Stimulated activated CD8-positive, alpha-beta memory T cell treated with anti-CD3 and anti-CD28 coated beads, Interleukin-4, amount 100 ng/mL, for 24 hours (primary cell): ENCODE results near the gene SMAP1.

ENCODE experiments used
- DNase-seq: peaks from one replicate; pipeline ENCODE4 v3.0.0-alpha.2; 2020; ENCODE audit warnings: low read depth

SMAP1 gene

DNA sequence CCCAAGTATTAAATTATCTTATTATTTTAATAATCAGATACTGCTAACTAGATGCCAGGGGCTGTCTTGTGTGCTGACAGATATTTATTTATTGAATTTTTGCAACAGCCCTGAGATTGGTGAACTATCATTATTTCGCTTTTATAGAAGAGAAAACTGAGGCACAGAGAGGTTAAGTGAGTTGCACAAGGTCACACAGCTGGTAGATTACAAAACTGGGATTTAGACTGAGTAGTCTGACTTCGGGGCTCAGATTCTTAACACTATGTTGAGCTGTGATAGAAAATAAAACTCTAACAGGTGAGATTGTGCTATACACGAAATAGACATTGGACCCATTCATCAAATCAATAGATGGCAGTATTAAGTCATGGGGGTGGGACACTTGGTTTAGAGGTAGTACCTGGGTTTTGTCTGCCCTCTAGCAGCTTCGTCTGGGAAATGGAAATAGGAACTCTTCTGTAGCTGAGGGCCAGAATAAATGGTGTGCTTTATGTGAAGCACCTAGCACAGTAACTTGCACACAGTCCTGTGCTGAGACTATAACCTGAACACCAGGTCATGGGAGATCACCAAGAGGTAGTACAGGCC is 175.7 kb downstream of the SMAP1 start:
- no peak for DNase-seq

DNA sequence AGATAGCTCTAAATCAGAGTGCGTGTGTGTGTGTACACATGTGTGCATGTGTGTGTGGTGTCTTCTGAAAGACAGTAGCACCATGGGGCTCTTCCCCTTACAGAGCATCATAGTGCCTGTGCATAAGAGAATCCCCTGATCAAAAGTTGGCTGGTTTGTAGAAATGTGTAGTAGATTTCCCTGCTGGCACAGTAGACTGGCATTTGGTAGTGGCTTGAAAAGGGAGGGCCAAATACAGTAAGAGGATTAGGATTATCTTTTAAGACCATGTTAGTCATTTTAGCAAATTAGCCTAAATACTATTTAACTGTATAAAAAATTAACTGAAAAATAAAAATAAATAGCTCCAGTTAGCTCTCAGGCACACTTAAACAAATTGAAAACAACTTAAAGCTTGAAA is 176.6 kb downstream of the SMAP1 start:
- DNase-seq, result no peak

DNA sequence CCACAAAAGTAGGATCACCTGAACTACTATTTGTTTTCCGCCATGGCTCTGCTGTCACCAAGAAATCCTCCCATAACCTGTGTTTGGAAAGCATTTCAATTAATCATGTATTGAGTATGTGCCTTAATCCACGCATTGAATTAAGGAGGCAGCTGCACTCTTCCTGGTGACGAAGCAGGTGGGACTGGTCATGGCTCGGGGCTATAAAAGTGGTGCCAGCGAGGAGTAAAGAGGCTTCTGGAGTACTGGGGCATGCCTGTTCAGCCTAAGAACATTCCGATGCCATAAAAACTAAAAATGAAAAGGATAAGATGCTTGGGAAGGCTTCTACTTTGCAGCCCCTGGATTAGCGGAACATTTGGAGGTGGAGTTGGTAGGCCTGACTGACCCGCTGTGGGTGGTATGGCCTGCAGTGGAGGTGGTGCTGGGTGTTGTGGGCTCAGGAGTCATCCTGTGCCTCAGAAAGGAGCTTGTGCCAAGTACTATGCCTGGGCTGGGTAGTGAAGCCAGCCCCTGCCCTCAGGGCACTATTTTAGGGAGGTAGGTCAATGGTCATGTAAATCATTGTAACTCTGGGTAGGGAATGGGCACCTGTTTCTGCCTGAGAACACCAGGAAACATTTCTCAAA is 178.6 kb downstream of the SMAP1 start:
- DNase-seq, result no peak

DNA sequence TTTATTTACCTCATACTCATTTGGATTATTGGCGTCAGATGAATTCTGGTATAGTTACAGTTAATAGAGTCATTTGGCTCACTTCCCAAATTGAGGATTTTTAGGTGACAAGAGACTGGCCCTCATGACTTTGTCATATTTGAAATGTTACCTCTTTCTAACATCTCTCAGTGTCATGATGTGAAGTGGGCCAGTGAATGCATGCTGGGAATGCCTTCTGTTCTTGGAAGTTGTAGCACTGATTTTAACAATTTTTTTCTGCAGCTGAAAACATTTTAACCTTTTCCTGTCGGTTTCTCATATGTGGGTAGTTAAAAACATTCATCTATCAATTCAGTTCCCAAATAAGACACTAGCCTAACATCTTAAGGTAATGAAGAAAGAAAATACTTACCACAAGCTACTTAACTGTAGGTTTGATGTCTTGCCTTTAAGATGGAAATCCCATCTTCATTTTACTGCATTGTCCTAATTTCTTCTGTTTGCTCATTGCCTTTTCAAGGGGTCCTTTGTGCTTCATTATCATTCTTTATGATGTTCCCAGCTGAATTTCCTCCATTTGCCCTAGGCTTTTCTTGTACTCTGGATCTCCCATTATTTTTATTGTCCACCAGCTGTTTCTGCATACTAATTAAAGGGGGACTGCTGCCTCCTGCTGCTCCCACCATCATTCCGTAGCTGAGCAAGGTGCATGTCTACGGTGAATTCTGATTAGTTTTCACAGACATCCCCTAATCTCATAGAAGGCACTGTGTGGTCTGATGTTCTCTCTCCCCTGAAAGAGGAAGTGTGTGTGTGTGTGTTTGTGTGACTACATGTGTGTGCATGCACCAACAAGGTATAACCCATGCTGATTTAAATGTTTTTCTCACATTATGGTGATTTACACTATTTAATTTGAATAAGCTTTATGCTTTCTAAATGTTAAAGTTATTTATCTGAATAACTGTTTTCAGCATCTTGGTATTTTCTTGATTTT is 179.7 kb downstream of the SMAP1 start:
- DNase-seq, result no peak

DNA sequence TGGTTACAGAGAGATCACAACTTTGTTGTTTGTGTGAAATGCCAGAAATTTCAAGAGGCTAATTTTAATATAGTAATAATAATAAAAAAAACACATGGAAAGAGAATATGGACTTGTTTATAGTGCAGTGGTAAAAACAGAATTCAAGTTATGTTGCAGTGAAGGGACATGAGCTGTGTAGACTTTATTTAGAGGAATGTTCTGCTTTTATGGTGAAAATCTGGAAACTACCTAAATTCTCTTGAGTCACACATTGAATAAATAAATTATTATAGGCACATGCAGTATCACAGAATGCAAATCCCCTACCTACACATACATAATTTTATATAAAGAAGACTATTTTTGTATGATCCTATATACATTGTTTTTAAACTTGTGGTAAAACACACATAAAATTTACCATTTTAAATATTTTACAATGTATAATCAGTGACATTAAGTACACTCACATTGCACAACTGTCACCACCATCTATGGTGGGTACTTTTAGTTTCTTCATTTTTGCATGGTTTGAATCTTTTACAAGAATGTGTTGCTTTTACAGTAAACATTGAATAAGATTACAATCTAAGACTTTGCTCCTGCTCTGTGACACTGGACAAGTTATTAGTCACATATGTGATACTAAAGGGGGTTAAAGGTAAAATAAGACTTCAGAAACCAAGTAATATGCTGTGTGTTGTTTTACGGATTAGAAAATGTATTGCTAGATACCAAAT is 181.8 kb downstream of the SMAP1 start:
- no peak for DNase-seq

DNA sequence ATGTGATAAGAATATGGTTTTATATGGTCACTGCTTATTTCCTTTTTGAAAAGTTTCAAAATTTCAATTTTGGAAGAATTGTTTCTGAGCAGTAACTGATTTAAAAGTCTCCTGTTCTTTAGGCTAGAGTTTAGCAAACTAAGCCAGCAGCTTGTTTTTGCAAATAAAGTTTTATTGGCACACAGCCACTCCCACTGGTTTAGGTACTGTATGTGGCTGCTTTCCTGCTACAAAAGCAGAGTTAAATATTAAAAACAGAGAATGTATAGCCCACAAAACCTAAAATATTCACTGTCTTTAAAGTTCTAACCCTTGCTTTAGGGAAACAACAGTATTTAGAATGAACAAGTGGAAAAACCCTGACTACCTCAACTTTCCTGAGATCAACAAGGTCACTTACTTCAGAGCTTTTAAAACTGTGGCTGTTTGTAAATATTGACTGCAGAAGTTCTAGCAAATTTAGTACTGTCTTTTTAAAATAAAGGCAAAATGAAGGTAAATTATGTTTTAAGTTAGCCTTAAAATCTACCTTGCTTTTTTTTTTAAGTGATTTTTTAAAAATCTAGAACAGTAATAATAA is 185.1 kb downstream of the SMAP1 start:
- DNase-seq, result no peak

DNA sequence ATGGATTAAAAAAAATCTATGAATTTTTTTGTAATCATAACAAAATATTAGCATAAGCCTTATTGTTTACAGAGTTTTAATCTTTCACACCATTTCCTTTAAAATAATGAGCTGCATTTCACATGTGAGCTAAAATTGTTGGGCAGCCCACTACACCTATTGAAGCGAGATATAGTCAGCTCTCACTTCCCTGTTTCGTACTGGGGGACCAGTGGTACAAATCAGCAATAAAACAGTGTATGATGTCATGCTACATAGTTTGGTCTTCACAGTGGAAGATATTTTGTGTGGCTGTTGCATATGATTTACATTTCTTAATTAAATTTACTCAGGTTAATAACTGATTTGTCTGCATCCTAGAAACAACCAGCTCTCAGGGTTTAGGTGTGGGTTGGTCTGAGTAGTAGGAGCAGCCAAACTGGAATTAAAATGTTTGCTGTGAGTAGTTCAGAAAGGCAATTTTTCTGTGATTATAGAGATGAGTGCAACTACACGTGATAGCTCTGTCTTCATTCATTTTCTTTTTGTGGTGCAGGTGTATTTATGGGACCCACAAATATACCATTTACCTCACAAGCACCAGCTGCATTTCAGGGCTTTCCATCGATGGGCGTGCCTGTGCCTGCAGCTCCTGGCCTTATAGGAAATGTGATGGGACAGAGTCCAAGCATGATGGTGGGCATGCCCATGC is 189.8 kb downstream of the SMAP1 start:
- no peak for DNase-seq

DNA sequence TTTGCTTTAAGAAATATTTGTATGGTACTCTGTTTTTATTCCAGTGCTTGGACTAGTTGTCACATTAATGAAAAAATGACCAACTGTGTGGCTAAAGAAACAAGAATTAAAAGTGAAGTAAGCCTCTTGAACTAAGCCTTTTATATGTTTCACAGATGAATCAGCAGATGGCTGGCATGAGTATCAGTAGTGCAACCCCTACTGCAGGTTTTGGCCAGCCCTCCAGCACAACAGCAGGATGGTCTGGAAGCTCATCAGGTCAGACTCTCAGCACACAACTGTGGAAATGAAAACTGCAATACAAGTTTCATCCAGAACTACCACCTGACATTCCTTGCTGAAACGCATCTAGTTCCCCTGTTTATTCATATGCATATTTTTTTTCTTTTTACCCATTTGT is 192.4 kb downstream of the SMAP1 start:
- no peak for DNase-seq

DNA sequence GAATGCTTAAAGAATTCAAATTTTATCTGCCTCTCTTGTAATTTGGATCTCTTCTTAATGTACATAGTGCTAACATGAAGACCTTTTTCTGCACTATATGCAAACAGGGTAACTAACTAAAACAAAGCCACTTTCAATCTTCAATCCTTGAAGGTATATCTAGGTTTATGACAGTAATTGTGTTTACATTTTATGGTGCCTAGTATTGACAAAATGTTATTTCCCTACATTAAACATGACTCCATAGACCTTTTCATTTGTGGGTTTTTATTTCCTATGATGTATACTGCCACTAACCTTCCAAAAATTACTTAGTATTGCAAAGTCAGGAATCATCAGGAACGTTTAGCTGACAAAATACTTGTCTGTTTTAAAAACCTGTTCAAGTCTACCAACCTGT is 193.2 kb downstream of the SMAP1 start:
- DNase-seq, result no peak

DNA sequence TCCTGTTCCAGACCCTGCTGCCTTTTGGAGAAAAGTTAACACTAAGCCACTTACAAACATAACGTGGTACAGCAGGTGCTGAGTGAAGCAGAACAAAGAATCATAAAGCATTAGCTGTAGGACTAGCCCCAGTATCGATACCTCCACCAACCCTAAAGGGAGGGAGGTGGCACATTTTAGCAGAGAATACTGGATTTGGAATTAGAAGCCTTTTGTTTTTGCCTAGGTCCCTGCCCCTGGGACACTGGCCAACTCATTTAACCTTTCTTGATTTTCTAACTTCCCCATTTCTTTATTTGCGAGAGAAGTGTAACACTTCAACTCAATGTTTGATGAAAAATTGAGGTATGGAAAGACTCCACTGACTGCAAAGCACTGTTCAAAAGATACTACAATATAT is 195.7 kb downstream of the SMAP1 start:
- no peak for DNase-seq

DNA sequence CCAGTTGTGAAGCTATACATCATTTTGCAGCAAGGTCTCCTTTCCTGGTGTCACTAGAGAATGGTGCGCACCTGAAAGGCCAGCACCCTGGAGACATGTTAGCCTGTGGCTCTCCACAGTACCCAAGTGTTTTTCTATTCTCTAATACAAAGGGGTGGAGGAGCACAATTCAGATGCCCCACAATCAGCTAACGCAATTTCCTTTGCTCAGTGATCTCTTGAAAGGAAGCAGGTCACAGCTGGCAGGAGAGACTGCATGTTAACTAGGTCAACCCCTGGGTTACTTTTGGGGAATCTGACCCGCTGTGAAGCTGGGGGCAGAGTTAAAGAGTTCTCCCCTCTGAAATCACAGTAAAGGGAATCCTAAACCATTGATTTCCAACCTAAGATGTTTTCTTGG is 196.7 kb downstream of the SMAP1 start:
- DNase-seq, result no peak

DNA sequence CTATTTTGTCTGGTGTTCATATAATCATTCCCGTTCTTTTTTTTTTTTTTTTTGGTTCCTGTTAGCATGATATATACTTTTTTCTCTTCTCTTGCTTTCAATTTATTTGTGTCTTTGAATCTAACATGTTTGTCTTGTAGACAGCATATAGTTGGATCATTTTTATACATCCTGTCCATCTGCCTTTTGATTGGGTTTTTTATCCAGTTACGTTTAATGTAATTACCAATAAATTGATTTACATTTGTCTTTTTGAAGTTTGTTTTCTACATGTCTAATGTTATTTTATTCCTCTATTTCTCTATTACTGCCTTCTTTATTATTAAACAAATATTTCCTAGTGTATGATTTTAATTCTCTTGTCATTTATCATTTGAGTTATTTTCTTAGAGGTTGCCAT is 204.8 kb downstream of the SMAP1 start:
- DNase-seq, result no peak

DNA sequence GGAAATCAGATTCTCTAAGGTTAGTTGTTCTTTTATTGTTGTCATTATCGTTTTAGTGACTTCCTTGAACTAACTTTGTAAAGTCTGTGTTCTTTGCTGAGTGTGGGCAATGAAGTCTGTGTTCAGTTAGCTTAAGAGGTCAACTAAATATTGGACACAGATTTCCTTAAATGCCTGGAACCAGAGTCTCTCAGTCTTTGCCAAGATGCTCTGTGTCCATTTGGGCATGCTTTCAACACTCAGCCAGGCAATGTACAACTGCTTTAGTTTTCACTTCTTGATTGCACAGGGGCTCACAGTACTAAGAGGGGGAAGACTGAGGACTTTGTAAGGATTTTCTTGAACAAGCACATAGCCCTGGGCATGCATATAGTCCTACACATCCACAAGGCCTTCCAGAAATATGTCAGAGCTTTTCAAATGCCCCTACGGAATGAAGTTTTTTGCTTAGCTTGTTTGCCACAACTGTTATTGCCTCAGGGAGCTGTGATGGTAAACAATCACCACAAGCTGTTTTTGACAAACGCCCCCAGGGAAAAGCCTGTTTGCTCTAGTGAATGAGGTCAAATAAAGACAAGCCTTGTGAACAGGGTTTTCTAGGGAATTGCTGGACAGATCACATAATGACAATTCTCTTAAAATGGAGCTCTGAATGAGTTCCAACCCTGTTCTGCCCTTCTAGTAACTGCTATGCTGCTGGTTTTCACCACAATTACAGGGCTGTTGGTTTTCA is 206.7 kb downstream of the SMAP1 start:
- no peak for DNase-seq

DNA sequence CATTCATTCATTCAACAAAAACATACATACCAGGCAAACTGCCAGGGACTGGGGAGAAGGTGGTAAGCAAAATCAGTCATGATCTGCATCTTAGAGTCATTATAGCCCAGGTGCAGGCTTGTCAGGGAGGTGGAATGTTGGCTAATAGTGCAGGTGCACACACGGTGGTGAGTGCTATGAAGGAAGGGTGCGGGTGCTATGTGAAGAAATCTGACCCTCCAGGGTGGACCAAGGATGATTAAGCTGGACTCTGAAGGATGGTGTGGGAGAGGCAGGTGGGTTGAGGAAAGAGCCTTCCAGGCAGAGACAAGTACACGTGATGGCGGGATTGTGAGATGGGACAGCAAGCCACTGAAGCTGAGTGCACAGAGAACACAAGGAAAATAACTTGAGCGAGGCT is 211.8 kb downstream of the SMAP1 start:
- DNase-seq, result no peak

DNA sequence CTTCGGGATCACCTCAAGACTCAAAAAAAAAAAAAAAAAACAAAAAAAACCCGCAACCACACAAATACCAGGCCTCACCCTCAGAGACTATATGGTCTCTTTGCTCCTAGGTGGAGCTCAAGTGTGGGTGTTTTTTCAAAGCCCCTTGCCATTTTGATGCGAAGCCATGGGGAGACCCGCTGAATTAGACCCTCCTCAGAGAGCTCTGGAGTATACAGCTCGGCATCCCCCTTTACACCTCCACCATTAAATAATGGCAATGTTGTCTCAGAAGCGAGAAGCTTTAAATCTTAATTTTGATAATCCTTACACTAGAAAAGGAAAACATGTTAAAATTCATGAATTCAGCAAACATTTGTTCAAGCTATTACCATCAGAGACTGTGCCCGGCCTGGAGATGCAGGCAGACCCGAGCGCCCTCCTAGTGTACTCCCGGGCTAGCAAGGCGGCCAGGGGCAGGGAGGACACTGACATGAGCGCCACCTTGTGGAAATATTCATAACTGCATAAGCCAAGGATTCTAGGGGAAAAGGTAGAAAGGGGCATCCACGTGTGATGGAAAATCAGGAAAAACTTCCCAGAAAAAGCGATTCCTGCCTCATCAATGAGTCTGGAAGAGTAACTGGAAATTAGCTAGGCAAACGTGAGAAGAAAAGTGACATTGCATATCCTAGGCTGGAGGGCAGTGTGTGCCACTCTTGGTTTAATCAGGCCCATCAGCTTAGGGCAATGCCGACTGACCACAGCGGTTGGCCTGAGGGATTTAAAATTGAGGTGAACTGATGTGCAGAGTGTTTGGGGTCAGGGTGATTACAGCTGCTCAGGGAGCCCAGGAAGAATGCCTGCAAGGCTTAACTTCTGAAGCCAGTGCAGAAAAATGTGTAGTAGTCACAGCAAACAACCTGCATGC is 216.6 kb downstream of the SMAP1 start:
- peak; percentile 14 for DNase-seq

DNA sequence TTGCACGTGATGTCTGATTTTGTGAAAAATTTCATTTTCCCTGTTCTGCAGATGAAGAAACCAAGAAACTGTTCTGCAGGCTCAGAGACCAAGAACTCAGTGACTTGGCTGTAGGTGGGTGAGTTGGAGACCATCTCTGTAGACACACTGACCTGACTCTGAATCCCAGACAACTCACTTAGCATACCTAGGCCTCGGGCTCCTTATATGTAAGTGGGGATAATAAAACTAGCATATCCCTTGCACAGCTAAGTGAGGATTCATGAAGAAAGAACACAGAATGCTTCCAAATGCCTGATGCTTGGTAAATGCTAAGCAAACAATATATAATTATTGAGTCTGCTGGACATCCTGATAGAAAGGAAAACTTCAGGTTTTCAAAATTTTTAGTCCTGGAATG is 218.4 kb downstream of the SMAP1 start:
- no peak for DNase-seq

DNA sequence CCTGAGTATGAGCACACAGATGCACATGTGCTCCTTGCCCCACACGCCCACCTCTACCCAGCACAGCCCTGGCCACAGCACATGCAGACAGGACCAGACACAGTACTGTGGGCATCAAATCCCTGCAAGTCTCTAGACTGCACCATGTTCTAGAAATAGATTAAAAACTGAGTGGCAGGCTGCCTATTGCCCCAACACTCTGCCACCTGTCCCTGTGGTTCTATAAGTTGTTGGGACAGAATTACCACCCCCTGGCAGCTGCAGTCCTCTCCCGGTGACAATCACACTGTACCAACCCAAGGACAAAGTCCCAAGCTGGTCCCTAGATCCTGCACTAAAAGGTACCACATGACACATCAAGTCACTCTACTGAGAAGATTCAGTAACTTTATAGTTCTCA is 219.0 kb downstream of the SMAP1 start:
- no peak for DNase-seq

DNA sequence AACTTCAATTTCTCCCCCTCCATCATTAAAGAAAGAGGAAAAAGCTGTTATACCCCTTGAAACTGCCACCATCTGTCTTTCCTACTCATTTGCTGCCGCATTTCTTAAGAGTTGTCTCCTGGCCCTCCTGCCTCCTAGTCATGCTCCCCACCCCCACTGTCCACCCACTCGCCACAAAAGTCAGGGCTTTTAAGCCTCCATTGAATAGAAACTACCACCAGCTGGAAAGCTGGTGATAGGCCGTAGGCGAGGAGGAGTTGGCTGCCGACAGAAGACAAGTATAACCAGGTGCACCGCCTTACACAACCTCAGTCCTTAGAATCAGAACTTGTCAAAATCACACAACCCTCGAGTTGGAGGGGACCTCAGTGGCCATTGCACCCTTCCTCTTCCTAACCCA is 221.6 kb downstream of the SMAP1 start:
- no peak for DNase-seq

DNA sequence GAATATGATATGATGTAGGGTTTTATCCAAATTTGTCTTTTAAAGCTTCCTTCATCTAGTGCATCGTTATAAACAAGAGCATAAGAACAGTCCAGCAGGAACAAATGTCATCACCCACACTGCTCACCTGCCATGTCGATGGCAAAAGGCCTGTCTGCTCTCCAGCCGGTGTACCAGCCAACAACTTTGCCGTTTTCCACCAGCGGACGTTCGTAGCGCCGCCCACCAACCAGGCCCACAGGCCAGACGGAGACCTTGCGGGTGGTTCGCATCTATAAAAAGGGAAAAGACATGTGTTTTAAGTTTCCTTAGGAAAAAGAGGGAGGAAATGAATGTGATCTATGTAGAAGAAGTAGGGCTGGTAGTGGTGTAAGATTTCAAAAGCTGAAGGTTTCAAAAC is 226.3 kb downstream of the SMAP1 start:
- DNase-seq, result no peak

DNA sequence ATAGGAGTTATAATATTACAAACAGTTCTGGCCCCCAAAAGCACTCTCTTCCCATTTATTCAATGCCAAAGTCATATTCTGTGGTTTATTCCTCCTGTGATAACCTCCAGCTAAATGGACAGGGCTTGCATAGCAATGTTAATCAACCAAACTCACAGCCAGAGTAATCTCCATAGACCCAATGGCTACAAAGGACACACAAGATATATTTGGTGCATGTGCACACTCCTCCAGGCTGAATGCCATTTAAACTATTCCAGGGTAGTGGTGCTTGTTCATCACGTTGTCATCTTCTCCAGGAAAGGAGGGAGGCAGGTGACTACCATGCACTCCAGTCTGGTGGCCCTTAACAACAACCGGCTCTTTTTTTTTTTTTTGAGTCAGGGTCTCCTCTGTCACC is 232.4 kb downstream of the SMAP1 start:
- no peak for DNase-seq
